ENCODE measurements around the gene RCOR2. TPM values are rescaled to one million over a fixed set of nuclear protein-coding genes. Genes with fewer than 3 reads are reported as not detected.

Gene RCOR2
- total RNA-seq, 2 experiments from 2014 or later, result 2.1 to 2.4 TPM

GRCh38 chr11:63929616-63930015 lies 12.7 kb upstream of the RCOR2 start:
- Histone ChIP-seq H3K27ac (ENCODE audit: low read depth, low read length, poor library complexity, severe bottlenecking) (no peak overlapping the region), H3K9me2 (ENCODE audit: insufficient read depth, low read length) (no peaks in the 10 kb centered on the region), H4K20me1 (ENCODE audit: insufficient read depth, low read length) (no peaks in the 10 kb centered on the region), H3K36me3 (ENCODE audit: insufficient read depth, low read length) (no peaks in the 10 kb centered on the region), H2AFZ (ENCODE audit: low read length) (no peak overlapping the region), H3K79me2 (ENCODE audit: insufficient read depth, low read depth, low read length) (no peaks in the 10 kb centered on the region), H3K4me2 (ENCODE audit: low read length) (no peak overlapping the region), H3K9me3 (ENCODE audit: low read length) (no peaks in the 10 kb centered on the region), H3K4me1 (ENCODE audit: insufficient read depth, low read length, poor library complexity, severe bottlenecking) (no peaks in the 10 kb centered on the region), H3K4me3 (ENCODE audit: low read depth, low read length, poor library complexity, severe bottlenecking) (no peak overlapping the region)
- ChIA-PET CTCF (ENCODE audit: unreplicated experiment) (no interaction called here), POLR2A (no interaction called here)
- no peak for TF ChIP-seq EZH2phosphoT487 (IDR thresholded peaks at IDR 0.05; ENCODE audit: borderline replicate concordance, low read depth, low read length)
- TF ChIP-seq, protein P1, sequence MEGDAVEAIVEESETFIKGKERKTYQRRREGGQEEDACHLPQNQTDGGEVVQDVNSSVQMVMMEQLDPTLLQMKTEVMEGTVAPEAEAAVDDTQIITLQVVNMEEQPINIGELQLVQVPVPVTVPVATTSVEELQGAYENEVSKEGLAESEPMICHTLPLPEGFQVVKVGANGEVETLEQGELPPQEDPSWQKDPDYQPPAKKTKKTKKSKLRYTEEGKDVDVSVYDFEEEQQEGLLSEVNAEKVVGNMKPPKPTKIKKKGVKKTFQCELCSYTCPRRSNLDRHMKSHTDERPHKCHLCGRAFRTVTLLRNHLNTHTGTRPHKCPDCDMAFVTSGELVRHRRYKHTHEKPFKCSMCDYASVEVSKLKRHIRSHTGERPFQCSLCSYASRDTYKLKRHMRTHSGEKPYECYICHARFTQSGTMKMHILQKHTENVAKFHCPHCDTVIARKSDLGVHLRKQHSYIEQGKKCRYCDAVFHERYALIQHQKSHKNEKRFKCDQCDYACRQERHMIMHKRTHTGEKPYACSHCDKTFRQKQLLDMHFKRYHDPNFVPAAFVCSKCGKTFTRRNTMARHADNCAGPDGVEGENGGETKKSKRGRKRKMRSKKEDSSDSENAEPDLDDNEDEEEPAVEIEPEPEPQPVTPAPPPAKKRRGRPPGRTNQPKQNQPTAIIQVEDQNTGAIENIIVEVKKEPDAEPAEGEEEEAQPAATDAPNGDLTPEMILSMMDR (conservative IDR thresholded peaks at IDR 0.05; ENCODE audit: low read length), result no peak
- no peak for DNase-seq (ENCODE audit: low spot score)
- BruUV-seq (replicated peaks), result no TSS peak
- intact Hi-C loops (cut with micrococcal nuclease; ENCODE audit: unreplicated experiment), result no loop called here

- no peak overlapping the region for H3K4me2 ChIP-seq (ENCODE audit: low read length)
- intact Hi-C loops (cut with micrococcal nuclease; ENCODE audit: unreplicated experiment), result no loop called here
These were observed 6.4 kb upstream of the RCOR2 start for GRCh38 chr11:63923319-63923718.

DNA sequence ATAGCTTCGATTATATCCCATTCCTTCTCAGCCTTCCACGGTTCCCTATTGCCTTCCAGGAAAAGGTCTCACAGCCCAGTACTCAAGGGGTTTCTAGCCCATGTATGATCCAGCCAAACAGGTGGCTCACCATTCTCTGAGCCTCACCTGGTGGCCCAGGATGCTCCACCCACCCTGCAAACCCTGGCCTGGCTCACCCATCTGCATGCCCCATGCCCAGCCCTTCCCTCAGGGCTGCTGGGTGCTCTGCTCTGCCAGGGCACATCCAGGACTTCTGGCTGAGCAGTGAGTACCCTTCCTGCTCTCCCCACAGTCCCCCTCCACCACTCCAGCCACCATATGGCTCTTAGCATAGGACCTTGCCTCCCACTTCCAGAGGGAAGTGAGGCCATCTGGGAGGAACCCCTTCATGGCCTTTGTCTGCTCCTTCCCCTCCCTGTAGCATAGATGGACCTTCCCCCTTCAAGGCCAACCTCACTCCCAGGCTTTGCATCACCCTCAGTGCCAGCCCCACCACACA lies 5.8 kb upstream of the RCOR2 start:
- no peak for TF ChIP-seq EZH2phosphoT487 (IDR thresholded peaks at IDR 0.05; ENCODE audit: borderline replicate concordance, low read depth, low read length)
- TF ChIP-seq, protein P1 (conservative IDR thresholded peaks at IDR 0.05; ENCODE audit: low read length), result no peak
- Histone ChIP-seq H2AFZ (ENCODE audit: low read length) (no peak overlapping the region), H4K20me1 (ENCODE audit: insufficient read depth, low read length) (no peaks in the 10 kb centered on the region), H3K36me3 (ENCODE audit: insufficient read depth, low read length) (no peaks in the 10 kb centered on the region), H3K9me2 (ENCODE audit: insufficient read depth, low read length) (no peaks in the 10 kb centered on the region), H3K4me3 (ENCODE audit: low read depth, low read length, poor library complexity, severe bottlenecking) (no peak overlapping the region), H3K4me2 (ENCODE audit: low read length) (no peak overlapping the region), H3K79me2 (ENCODE audit: insufficient read depth, low read depth, low read length) (no peaks in the 10 kb centered on the region), H3K9me3 (ENCODE audit: low read length) (no peaks in the 10 kb centered on the region), H3K27ac (ENCODE audit: low read depth, low read length, poor library complexity, severe bottlenecking) (no peak overlapping the region), H3K4me1 (ENCODE audit: insufficient read depth, low read length, poor library complexity, severe bottlenecking) (peaks cover 16% of the 10 kb centered on the region)
- ChIA-PET CTCF (ENCODE audit: unreplicated experiment) (no interaction called here), POLR2A (no interaction called here)
- intact Hi-C loops (cut with micrococcal nuclease; ENCODE audit: unreplicated experiment), result no loop called here
- BruUV-seq (replicated peaks), result no TSS peak
- no peak for DNase-seq (ENCODE audit: low spot score)

More at GRCh38 chr11:63923319-63923718, 6.4 kb upstream of the RCOR2 start:
- ChIA-PET CTCF (ENCODE audit: unreplicated experiment) (interaction anchor here (0.6 kb wide), 1 partner anchor 17 kb away, joined by 3 read pairs; no protein-coding TSS in a partner anchor), POLR2A (no interaction called here)
- no peak overlapping the region for H2AFZ ChIP-seq (ENCODE audit: low read length)
- no peak overlapping the region for H3K4me3 ChIP-seq (ENCODE audit: low read depth, low read length, poor library complexity, severe bottlenecking)
- no peaks in the 10 kb centered on the region for H3K79me2 ChIP-seq (ENCODE audit: insufficient read depth, low read depth, low read length)
- H3K9me2 ChIP-seq (ENCODE audit: insufficient read depth, low read length), result no peaks in the 10 kb centered on the region
- peaks cover 10% of the 10 kb centered on the region for H3K4me1 ChIP-seq (ENCODE audit: insufficient read depth, low read length, poor library complexity, severe bottlenecking)
- BruUV-seq (replicated peaks), result no TSS peak
- TF ChIP-seq, protein P1 (conservative IDR thresholded peaks at IDR 0.05; ENCODE audit: low read length), result no peak
- no peak for TF ChIP-seq EZH2phosphoT487 (IDR thresholded peaks at IDR 0.05; ENCODE audit: borderline replicate concordance, low read depth, low read length)
- DNase-seq (ENCODE audit: low spot score), result no peak
- H3K9me3 ChIP-seq (ENCODE audit: low read length), result no peaks in the 10 kb centered on the region
- no peaks in the 10 kb centered on the region for H3K36me3 ChIP-seq (ENCODE audit: insufficient read depth, low read length)
- no peaks in the 10 kb centered on the region for H4K20me1 ChIP-seq (ENCODE audit: insufficient read depth, low read length)
- H3K27ac ChIP-seq (ENCODE audit: low read depth, low read length, poor library complexity, severe bottlenecking), result no peak overlapping the region
